ENCODE data around the gene OGDH. TPM values are rescaled to one million over a fixed set of nuclear protein-coding genes. Genes with fewer than 3 reads are reported as not detected.

OGDH gene
- total and polyA plus RNA-seq, 9 donors: 42.9 to 69.3 (median 59.8) TPM

GRCh38 chr7:44565097-44565794 is 41.2 kb upstream of the OGDH start:
- H3K4me3 ChIP-seq (ENCODE audit: low read length): no peak overlapping the region
- DNase-seq: peak; percentile 43
- H3K27me3 ChIP-seq (ENCODE audit: control insufficient read depth, insufficient read depth, low read length): no peaks in the 10 kb centered on the region
- no peaks in the 10 kb centered on the region for H3K4me1 ChIP-seq (ENCODE audit: control insufficient read depth, insufficient read depth, low read length)
- no peak overlapping the region for H3K27ac ChIP-seq (ENCODE audit: low read length)
- 62% methylated on average over 12 of the region's 13 CpGs for WGBS (ENCODE audit: insufficient coverage)
- H3K9me3 ChIP-seq (replicated peaks; ENCODE audit: control insufficient read depth, low read depth, low read length): no peaks in the 10 kb centered on the region
- peaks cover 63% of the 10 kb centered on the region for H3K36me3 ChIP-seq (ENCODE audit: control insufficient read depth, insufficient read depth, low read length)

GRCh38 chr7:44565795-44566559 is 40.5 kb upstream of the OGDH start:
- DNase-seq: no peak
- Histone ChIP-seq H3K4me1 (ENCODE audit: control insufficient read depth, insufficient read depth, low read length) (no peaks in the 10 kb centered on the region), H3K36me3 (ENCODE audit: control insufficient read depth, insufficient read depth, low read length) (peaks cover 70% of the 10 kb centered on the region), H3K27ac (ENCODE audit: low read length) (no peak overlapping the region), H3K27me3 (ENCODE audit: control insufficient read depth, insufficient read depth, low read length) (no peaks in the 10 kb centered on the region), H3K9me3 (replicated peaks; ENCODE audit: control insufficient read depth, low read depth, low read length) (no peaks in the 10 kb centered on the region), H3K4me3 (ENCODE audit: low read length) (no peak overlapping the region)
- WGBS (ENCODE audit: insufficient coverage): 69% methylated on average over 4 of the region's 16 CpGs

- peaks cover 77% of the 10 kb centered on the region for H3K36me3 ChIP-seq (ENCODE audit: control insufficient read depth, insufficient read depth, low read length)
- DNase-seq: no peak
- no peaks in the 10 kb centered on the region for H3K9me3 ChIP-seq (replicated peaks; ENCODE audit: control insufficient read depth, low read depth, low read length)
- H3K4me1 ChIP-seq (ENCODE audit: control insufficient read depth, insufficient read depth, low read length): no peaks in the 10 kb centered on the region
- no peaks in the 10 kb centered on the region for H3K27me3 ChIP-seq (ENCODE audit: control insufficient read depth, insufficient read depth, low read length)
- H3K4me3 ChIP-seq (ENCODE audit: low read length): no peak overlapping the region
- no peak overlapping the region for H3K27ac ChIP-seq (ENCODE audit: low read length)
- WGBS (ENCODE audit: insufficient coverage): 91% methylated on average over 5 of the region's 5 CpGs
Observed at GRCh38 chr7:44566680-44567079, 39.7 kb upstream of the OGDH start.

DNA sequence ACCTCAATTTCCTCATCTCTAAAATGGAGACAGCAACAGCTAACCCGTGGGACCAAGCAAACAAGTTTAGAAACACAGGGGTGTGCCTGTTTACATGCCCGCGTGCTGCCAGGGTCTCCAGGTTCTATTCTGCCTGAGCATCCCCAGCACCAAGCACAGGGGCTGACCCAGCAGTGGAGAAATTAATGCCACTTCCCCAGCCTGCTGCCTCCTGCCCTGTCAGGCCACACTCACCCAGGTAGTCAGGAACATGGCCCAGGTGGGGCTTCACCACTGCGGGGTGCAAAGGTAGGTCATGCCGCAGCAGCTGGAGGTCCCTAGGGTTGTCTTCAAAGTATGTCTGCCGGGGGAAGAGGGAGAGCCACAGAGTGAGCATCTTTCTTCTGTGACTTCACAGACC is 38.5 kb upstream of the OGDH start:
- H3K9me3 ChIP-seq (replicated peaks; ENCODE audit: control insufficient read depth, low read depth, low read length): no peaks in the 10 kb centered on the region
- peaks cover 90% of the 10 kb centered on the region for H3K36me3 ChIP-seq (ENCODE audit: control insufficient read depth, insufficient read depth, low read length)
- H3K27ac ChIP-seq (ENCODE audit: low read length): no peak overlapping the region
- no peaks in the 10 kb centered on the region for H3K27me3 ChIP-seq (ENCODE audit: control insufficient read depth, insufficient read depth, low read length)
- no peak overlapping the region for H3K4me3 ChIP-seq (ENCODE audit: low read length)
- H3K4me1 ChIP-seq (ENCODE audit: control insufficient read depth, insufficient read depth, low read length): peaks cover 9% of the 10 kb centered on the region
- 90% methylated on average over 2 of the region's 6 CpGs for WGBS (ENCODE audit: insufficient coverage)
- DNase-seq: no peak

DNA sequence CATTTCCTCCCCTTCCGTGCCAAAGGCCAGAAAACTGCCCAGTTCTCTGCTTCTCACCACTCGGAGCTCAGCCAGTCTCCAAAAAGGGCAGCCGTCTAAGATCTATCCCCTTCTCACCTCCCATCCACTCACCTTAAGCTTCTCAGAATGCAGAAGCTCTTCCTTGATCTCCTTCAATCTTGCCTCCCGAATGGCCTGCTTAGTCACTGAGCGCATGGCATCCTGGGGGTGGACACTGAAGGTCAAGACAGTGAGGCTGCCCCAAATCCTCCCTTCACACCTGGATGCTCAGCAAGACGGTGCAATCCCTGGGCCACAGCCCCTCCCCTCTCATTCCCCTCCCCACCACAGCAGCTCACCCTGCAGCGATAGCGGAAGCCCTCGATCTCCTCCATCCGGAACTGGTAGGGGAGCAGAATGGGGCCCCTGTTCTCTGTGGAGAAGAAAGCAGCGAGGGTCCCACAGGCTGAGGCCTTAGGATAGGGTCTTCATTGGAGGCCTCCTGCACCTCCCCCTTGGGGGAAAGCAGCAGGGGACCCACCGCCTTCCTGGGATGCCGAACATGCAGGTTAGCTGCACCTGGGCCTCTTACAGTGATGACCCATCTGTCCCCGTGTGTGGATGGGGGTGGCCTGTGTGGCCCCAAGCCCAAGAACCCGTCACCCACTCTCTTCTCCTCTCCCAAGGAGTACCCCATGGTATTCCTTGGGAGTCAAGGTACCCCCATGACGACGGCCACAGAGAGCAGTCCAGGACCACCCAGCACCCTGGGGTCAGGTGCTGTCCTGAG is 37.5 kb upstream of the OGDH start:
- WGBS (ENCODE audit: insufficient coverage): 88% methylated on average over 7 of the region's 17 CpGs

DNA sequence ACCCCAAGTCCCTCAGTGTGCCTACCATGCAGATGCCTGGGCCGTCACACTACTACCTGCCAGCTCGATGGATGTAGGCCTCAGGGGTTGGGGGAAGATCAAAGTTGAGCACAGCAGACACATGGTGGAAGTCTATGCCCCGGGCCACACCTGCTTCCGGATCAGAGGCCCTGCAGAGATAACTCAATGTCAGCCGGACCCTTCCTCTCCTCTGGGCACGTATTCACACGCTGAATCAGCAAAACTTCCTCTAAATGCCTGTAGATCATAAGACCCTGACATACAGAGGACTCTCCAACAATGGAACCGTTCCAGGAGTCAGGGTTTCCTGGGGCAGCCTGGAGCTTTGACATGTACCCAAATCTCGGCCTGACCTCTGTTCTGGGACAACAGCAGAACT is 36.5 kb upstream of the OGDH start:
- 90% methylated on average over 6 of the region's 9 CpGs for WGBS (ENCODE audit: insufficient coverage)
- DNase-seq: no peak

More for the DNA sequence above, 37.5 kb upstream of the OGDH start:
- Histone ChIP-seq H3K4me1 (ENCODE audit: control insufficient read depth, insufficient read depth, low read length) (peaks cover 11% of the 10 kb centered on the region), H3K36me3 (ENCODE audit: control insufficient read depth, insufficient read depth, low read length) (peaks cover 89% of the 10 kb centered on the region), H3K27me3 (ENCODE audit: control insufficient read depth, insufficient read depth, low read length) (no peaks in the 10 kb centered on the region), H3K4me3 (ENCODE audit: low read length) (no peak overlapping the region), H3K27ac (ENCODE audit: low read length) (no peak overlapping the region), H3K9me3 (replicated peaks; ENCODE audit: control insufficient read depth, low read depth, low read length) (no peaks in the 10 kb centered on the region)
- no peak for DNase-seq

DNA sequence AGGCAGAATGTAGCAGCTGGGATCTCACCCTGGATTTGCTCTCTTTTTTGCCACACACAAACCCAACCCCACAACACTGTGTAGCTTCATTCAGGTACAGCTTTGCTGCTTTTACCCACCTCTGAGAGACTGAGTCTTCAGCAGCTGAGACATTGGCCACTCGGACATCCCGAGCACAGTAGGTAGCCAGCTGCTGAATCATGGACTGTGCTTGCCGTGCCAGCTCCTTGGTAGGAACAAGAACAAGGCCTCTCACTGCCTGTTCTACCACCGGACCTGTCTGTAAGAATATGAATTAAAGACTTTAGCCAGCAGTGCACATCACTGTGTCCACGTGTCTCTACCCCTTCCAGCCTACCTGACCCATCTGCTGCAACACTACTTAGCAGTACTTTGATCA is 33.7 kb upstream of the OGDH start:
- 78% methylated on average over 5 of the region's 5 CpGs for WGBS (ENCODE audit: insufficient coverage)
- peak overlapping the region; percentile 88 for H3K4me3 ChIP-seq (ENCODE audit: low read length)
- no peaks in the 10 kb centered on the region for H3K9me3 ChIP-seq (replicated peaks; ENCODE audit: control insufficient read depth, low read depth, low read length)
- no peaks in the 10 kb centered on the region for H3K27me3 ChIP-seq (ENCODE audit: control insufficient read depth, insufficient read depth, low read length)
- peaks cover 67% of the 10 kb centered on the region for H3K36me3 ChIP-seq (ENCODE audit: control insufficient read depth, insufficient read depth, low read length)
- H3K27ac ChIP-seq (ENCODE audit: low read length): no peak overlapping the region
- no peak for DNase-seq
- H3K4me1 ChIP-seq (ENCODE audit: control insufficient read depth, insufficient read depth, low read length): peaks cover 20% of the 10 kb centered on the region

More for the DNA sequence above, 36.5 kb upstream of the OGDH start:
- Histone ChIP-seq H3K36me3 (ENCODE audit: control insufficient read depth, insufficient read depth, low read length) (peaks cover 79% of the 10 kb centered on the region), H3K27me3 (ENCODE audit: control insufficient read depth, insufficient read depth, low read length) (no peaks in the 10 kb centered on the region), H3K9me3 (replicated peaks; ENCODE audit: control insufficient read depth, low read depth, low read length) (no peaks in the 10 kb centered on the region), H3K4me1 (ENCODE audit: control insufficient read depth, insufficient read depth, low read length) (peaks cover 20% of the 10 kb centered on the region), H3K4me3 (ENCODE audit: low read length) (no peak overlapping the region), H3K27ac (ENCODE audit: low read length) (no peak overlapping the region)

DNA sequence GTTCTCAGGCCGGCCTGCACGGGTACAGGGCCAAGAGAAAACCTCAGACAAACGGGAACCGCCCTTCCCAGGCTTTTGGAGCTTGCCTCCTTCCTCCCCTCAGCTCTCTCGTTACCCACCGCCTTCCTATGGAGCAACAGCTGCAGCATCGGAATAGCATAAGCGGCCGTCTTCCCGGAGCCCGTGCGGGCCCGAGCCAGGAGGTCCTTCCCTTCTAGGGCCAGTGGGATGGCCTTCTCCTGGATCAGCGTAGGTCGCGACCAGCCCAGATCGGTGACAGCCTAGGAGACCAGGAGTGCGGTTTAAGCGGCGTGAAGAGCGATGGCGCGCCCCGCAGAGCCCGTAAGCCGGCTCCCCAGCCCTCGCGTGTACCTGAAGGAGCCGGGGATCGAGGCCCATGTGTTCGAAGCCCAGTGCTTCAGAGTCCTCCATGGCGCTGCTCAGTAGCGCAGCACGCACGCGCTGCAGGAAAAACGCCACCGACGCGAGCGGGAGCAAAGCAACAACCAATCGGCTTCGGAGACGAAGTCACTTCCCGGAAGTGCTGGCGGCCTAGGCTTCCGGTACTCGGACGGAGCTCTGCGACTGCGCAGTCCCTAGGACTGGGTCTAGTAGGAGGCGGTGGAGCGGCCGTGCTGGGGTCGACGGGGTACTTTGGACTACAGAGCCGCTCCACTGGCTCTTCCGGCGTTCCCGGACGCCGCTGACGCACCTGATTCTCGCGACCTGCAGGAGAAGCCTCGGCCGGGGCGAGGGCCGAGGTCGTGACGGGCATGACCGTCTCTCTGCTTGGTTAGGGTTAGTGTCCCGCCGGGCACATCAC is 32.8 kb upstream of the OGDH start, which contains the start of gene DDX56:
DDX56 (minus strand) TSS at position 445 of the 823 bp plus-strand sequence; CDS start at position 432, 13 bp downstream.
- WGBS (ENCODE audit: insufficient coverage): under 1% methylated on average over 73 of the region's 74 CpGs
- H3K27me3 ChIP-seq (ENCODE audit: control insufficient read depth, insufficient read depth, low read length): no peaks in the 10 kb centered on the region
- DNase-seq: peak; percentile 98
- peak within 1 kb of the TSS; percentile 91 for H3K27ac ChIP-seq (ENCODE audit: low read length)
- H3K4me3 ChIP-seq (ENCODE audit: low read length): peak within 1 kb of the TSS; percentile 88
- no peaks in the 10 kb centered on the region for H3K9me3 ChIP-seq (replicated peaks; ENCODE audit: control insufficient read depth, low read depth, low read length)
- H3K4me1 ChIP-seq (ENCODE audit: control insufficient read depth, insufficient read depth, low read length): peaks cover 20% of the 10 kb centered on the region
- H3K36me3 ChIP-seq (ENCODE audit: control insufficient read depth, insufficient read depth, low read length): peaks cover 65% of the 10 kb centered on the region

GRCh38 chr7:44574287-44574872 is 32.0 kb upstream of the OGDH start:
- Histone ChIP-seq H3K9me3 (replicated peaks; ENCODE audit: control insufficient read depth, low read depth, low read length) (no peaks in the 10 kb centered on the region), H3K27ac (ENCODE audit: low read length) (peak overlapping the region; percentile 91), H3K4me3 (ENCODE audit: low read length) (peak overlapping the region; percentile 88), H3K27me3 (ENCODE audit: control insufficient read depth, insufficient read depth, low read length) (no peaks in the 10 kb centered on the region), H3K4me1 (ENCODE audit: control insufficient read depth, insufficient read depth, low read length) (peaks cover 20% of the 10 kb centered on the region), H3K36me3 (ENCODE audit: control insufficient read depth, insufficient read depth, low read length) (peaks cover 64% of the 10 kb centered on the region)
- 0% methylated on average over 4 of the region's 18 CpGs for WGBS (ENCODE audit: insufficient coverage)
- no peak for DNase-seq
